ENCODE results near the gene SRRD. TPM values are rescaled to one million over a fixed set of nuclear protein-coding genes. Genes with fewer than 3 reads are reported as not detected.
"Not testable (repeated sequence)": the region's sequence is repeated elsewhere in the genome, so short reads cannot be mapped to it uniquely, and the experiment has no call there.

The SRRD gene
- polyA plus RNA-seq, 1 experiment: 13.1 TPM

GRCh38 chr22:26525946-26526564, 42.4 kb downstream of the SRRD start:
- Histone ChIP-seq H3K27me3 (ENCODE audit: control insufficient read depth, insufficient read depth, low read length) (no peaks in the 10 kb centered on the region), H3K36me3 (ENCODE audit: control insufficient read depth, insufficient read depth, low read length) (peaks cover 5% of the 10 kb centered on the region), H3K4me3 (ENCODE audit: low read depth, low read length) (no peak overlapping the region)
- DNase-seq (ENCODE audit: low read depth): no peak
- ChIA-PET CTCF (no interaction called here), POLR2A (no interaction called here)
- no peak for TF ChIP-seq CTCF (IDR thresholded peaks at IDR 0.05; ENCODE audit: insufficient read depth, low read depth, low read length)

DNA sequence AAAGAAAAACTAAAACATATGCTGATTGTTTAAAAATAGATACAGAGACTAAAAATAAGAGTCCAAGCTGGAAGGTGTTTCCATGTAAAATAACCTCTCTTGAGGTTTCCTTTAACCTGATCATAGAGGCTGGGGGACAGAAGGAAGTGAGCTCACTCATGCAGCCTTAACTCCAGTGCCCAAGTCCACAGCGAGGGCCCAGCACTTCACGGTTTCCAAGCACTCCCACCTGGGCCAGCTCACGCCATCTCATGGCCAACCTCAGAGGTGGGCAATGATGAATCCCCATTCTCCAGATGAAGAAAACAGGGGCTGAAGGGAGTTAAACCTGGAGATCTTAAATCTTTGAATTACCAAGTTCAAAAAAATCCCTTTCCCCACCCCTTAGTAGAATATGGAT, 43.5 kb downstream of the SRRD start:
- ChIA-PET CTCF (no interaction called here), POLR2A (no interaction called here)
- no peaks in the 10 kb centered on the region for H3K27me3 ChIP-seq (ENCODE audit: control insufficient read depth, insufficient read depth, low read length)

DNA sequence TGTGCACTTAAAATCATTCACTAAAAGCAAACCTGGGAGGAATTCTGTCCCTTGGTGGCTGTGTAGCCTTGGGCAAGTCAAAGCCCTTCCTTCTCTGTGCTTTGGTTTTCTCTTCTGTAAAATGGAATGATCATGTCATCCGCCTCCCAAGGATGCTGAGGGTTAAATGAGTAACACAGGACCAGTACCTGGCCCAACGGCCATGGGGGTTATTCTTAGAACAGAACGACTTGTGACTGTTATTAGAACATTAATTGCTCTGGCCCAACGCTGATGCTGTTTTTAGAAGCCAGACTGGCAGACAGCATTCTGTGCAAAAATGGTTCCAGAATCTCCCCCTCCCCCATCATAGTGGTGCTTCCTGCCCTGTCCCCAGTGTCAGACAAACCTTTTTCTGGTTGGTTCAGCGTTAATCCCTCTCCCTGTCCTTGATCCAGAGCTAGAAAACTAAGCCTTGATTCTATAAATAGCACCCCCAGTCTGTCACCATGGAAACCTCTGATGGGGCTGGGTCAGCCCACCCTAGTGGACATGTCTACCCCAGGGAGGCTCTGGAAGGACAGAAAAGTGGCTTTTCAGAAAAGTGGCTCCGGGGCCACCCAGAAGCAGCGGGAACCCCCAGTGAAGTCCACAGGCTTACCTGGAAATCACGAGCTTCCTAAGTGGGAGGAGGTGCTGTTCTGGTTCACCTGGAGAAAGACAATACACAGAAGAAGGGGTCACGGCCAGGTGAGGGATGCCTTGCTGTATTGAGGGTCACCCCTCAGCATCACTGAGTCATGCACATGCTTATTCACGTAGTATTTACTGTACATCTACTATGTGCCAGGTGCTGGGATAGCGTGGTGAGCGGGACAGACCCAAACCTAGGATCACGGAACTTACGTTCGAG, 44.1 kb downstream of the SRRD start:
- DNase-seq (ENCODE audit: low read depth): no peak
- Histone ChIP-seq H3K36me3 (ENCODE audit: control insufficient read depth, insufficient read depth, low read length) (peaks cover 7% of the 10 kb centered on the region), H3K27me3 (ENCODE audit: control insufficient read depth, insufficient read depth, low read length) (no peaks in the 10 kb centered on the region), H3K4me3 (ENCODE audit: low read depth, low read length) (no peak overlapping the region)
- ChIA-PET CTCF (interaction anchor here (0.6 kb wide), 1 partner anchor 26 kb away, joined by 3 read pairs; no protein-coding TSS in a partner anchor), POLR2A (no interaction called here)
- TF ChIP-seq CTCF (IDR thresholded peaks at IDR 0.05; ENCODE audit: insufficient read depth, low read depth, low read length): no peak

More for the DNA sequence above, 43.5 kb downstream of the SRRD start:
- no peak for DNase-seq (ENCODE audit: low read depth)
- TF ChIP-seq CTCF (IDR thresholded peaks at IDR 0.05; ENCODE audit: insufficient read depth, low read depth, low read length): no peak
- Histone ChIP-seq H3K4me3 (ENCODE audit: low read depth, low read length) (no peak overlapping the region), H3K36me3 (ENCODE audit: control insufficient read depth, insufficient read depth, low read length) (peaks cover 7% of the 10 kb centered on the region)

DNA sequence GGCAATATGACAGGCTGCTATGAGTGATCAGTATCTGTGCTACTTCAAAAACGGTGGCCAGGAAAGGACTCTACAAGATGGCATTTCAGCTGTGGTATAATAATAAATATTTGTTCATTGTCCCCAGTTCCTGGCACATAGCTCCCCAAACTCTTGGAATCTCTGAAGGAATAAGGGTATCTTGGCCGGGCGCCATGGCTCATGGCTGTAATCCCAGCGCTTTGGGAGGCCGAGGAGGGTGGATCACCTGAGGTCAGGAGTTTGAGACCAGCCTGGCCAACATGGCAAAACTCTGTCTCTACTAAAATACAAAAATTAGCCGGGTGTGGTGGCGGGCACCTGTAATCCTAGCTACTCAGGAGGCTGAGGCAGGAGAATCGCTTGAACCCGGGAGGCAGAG, 44.8 kb downstream of the SRRD start:
- DNase-seq (ENCODE audit: low read depth); H3K36me3 ChIP-seq (ENCODE audit: control insufficient read depth, insufficient read depth, low read length); POLR2A ChIA-PET; H3K27me3 ChIP-seq (ENCODE audit: control insufficient read depth, insufficient read depth, low read length); H3K4me3 ChIP-seq (ENCODE audit: low read depth, low read length); CTCF ChIA-PET: not testable (repeated sequence)

- Histone ChIP-seq H3K4me3 (ENCODE audit: low read depth, low read length) (no peak overlapping the region), H3K36me3 (ENCODE audit: control insufficient read depth, insufficient read depth, low read length) (peaks cover 7% of the 10 kb centered on the region), H3K27me3 (ENCODE audit: control insufficient read depth, insufficient read depth, low read length) (no peaks in the 10 kb centered on the region)
- DNase-seq (ENCODE audit: low read depth): no peak
- POLR2A ChIA-PET: no interaction called here
- no peak for TF ChIP-seq CTCF (IDR thresholded peaks at IDR 0.05; ENCODE audit: insufficient read depth, low read depth, low read length)
- CTCF ChIA-PET: no interaction called here
Observed at GRCh38 chr22:26529345-26529744, 45.7 kb downstream of the SRRD start.
